ENCODE measurements around the gene NRG2. TPM values are rescaled to one million over a fixed set of nuclear protein-coding genes. Genes with fewer than 3 reads are reported as not detected.

The NRG2 gene
- total and polyA plus RNA-seq, 2 of the 4 experiments (the other 2 are of a cell fraction) = 0.18 TPM; not detected in 1

DNA sequence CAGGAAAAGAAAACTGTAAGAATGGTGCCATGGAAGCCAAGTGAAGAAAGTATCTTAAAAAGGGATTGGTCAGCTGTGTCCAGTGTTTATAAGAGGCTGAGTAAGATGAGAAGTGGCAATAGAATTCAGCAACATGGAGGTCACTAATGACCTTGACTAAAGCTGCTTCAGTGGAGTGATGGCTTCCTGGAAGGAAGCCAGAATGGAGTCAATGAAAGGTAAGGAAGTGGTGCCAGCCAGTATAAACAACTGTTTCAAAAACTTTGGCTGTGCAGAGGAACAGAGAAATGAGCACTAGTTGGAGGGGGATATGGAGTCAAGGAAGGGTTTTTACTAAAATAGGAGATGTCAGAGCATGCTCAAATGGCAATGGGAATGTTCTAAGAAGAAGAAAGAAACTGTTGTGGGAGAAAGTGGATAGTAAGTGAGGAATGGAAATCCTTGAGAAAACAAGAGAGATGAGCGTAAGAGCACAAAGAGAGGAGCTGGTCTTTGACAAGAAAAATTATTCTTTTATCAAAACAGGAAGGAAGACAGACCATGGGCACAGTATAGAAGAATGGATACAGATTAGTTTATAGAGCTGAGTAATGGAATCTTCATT, 11.1 kb upstream of the NRG2 start:
- no peaks in the 10 kb centered on the region for H3K79me1 ChIP-seq (ENCODE audit: low read depth in 1 of 2, low read length in 2 of 2)
- H3K9ac ChIP-seq (ENCODE audit: low read depth, low read length) = no peak overlapping the region
- H2BK5ac ChIP-seq (ENCODE audit: low read depth, low read length, poor library complexity, severe bottlenecking) = no peak overlapping the region
- no CpG with 5 or more reads among the region's 1 CpG for WGBS, 2 experiments (ENCODE audit: extremely low coverage in 2 of 2, insufficient read length in 1 of 2)
- no peak overlapping the region for H2AK5ac ChIP-seq (ENCODE audit: low read depth, low read length)
- in situ Hi-C loops (cut with MboI; ENCODE audit: low sequenced_read_pairs) (no loop called here), intact Hi-C loops (cut with micrococcal nuclease) (no loop called here), dilution Hi-C loops (cut with HindIII; ENCODE audit: low sequenced_read_pairs, unreplicated experiment) (no loop called here)
- no peaks in the 10 kb centered on the region for H3K4me1 ChIP-seq (ENCODE audit: control insufficient read depth, insufficient read depth, low read length)
- no peak overlapping the region for H3K4me3 ChIP-seq (ENCODE audit: insufficient read depth, low read depth, low read length)
- no peak overlapping the region for H4K91ac ChIP-seq (ENCODE audit: insufficient read depth, low read depth, low read length)
- ChIA-PET CTCF (interaction anchor here (0.6 kb wide), 1 partner anchor 20 kb away, joined by 4 read pairs; no protein-coding TSS in a partner anchor), POLR2A (ENCODE audit: unreplicated experiment) (no interaction called here)
- H3K56ac ChIP-seq (ENCODE audit: extremely low read depth, insufficient read depth, low read length) = no peak overlapping the region
- H3K9me1 ChIP-seq (ENCODE audit: insufficient read depth, low read length) = no peaks in the 10 kb centered on the region
- H3K27me3 ChIP-seq (ENCODE audit: control insufficient read depth, insufficient read depth, low read length) = peaks cover 39% of the 10 kb centered on the region
- DNase-seq (no peak), ATAC-seq (ENCODE audit: low read depth) (no peak)
- H2BK15ac ChIP-seq (ENCODE audit: low read depth, low read length) = no peak overlapping the region
- no peaks in the 10 kb centered on the region; the same call in 1 of the 2 replicates for H3K9me3 ChIP-seq (ENCODE audit: control insufficient read depth, insufficient read depth, low read length)
- no peak overlapping the region for H3K4me2 ChIP-seq (ENCODE audit: low read depth, low read length)
- no peak overlapping the region for H3K14ac ChIP-seq (replicated peaks; ENCODE audit: low read depth, low read length)
- no peak overlapping the region for H3K18ac ChIP-seq (ENCODE audit: low read depth, low read length)
- H2BK20ac ChIP-seq (ENCODE audit: low read depth, low read length) = no peak overlapping the region
- BruUV-seq (replicated peaks) = no TSS peak
- H3K4ac ChIP-seq (ENCODE audit: low read depth, low read length) = no peak overlapping the region
- no peak overlapping the region for H4K8ac ChIP-seq (ENCODE audit: low read depth in 2 of 2, low read length in 2 of 2)
- no peaks in the 10 kb centered on the region for H4K20me1 ChIP-seq (ENCODE audit: insufficient read depth, low read length)
- H3K23ac ChIP-seq (ENCODE audit: low read depth, low read length) = no peak overlapping the region
- no peak overlapping the region for H2BK120ac ChIP-seq (ENCODE audit: low read depth, low read length)
- no peaks in the 10 kb centered on the region for H3K36me3 ChIP-seq (ENCODE audit: control insufficient read depth, insufficient read depth, low read length)
- no peak overlapping the region for H3K27ac ChIP-seq (ENCODE audit: insufficient read depth, low read length)
- no peak for TF ChIP-seq POLR2A (IDR thresholded peaks at IDR 0.05; ENCODE audit: low read depth, low read length)
- TF ChIP-seq MXI1 (IDR thresholded peaks at IDR 0.05; ENCODE audit: borderline replicate concordance, low read depth, low read length) = no peak
- TF ChIP-seq CHD1 (IDR thresholded peaks at IDR 0.05; ENCODE audit: low read depth, low read length) = no peak
- TF ChIP-seq, protein P1, sequence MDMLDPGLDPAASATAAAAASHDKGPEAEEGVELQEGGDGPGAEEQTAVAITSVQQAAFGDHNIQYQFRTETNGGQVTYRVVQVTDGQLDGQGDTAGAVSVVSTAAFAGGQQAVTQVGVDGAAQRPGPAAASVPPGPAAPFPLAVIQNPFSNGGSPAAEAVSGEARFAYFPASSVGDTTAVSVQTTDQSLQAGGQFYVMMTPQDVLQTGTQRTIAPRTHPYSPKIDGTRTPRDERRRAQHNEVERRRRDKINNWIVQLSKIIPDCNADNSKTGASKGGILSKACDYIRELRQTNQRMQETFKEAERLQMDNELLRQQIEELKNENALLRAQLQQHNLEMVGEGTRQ (IDR thresholded peaks at IDR 0.05; ENCODE audit: low read depth, low read length) = no peak
- TF ChIP-seq, protein P2, sequence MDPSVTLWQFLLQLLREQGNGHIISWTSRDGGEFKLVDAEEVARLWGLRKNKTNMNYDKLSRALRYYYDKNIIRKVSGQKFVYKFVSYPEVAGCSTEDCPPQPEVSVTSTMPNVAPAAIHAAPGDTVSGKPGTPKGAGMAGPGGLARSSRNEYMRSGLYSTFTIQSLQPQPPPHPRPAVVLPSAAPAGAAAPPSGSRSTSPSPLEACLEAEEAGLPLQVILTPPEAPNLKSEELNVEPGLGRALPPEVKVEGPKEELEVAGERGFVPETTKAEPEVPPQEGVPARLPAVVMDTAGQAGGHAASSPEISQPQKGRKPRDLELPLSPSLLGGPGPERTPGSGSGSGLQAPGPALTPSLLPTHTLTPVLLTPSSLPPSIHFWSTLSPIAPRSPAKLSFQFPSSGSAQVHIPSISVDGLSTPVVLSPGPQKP (IDR thresholded peaks at IDR 0.05; ENCODE audit: borderline replicate concordance, low read depth, low read length) = no peak
- TF ChIP-seq MAZ (IDR thresholded peaks at IDR 0.05; ENCODE audit: borderline replicate concordance, low read depth, low read length) = no peak
- no peak for TF ChIP-seq RAD21 (IDR thresholded peaks at IDR 0.05; ENCODE audit: low read length)
- TF ChIP-seq, protein P3, sequence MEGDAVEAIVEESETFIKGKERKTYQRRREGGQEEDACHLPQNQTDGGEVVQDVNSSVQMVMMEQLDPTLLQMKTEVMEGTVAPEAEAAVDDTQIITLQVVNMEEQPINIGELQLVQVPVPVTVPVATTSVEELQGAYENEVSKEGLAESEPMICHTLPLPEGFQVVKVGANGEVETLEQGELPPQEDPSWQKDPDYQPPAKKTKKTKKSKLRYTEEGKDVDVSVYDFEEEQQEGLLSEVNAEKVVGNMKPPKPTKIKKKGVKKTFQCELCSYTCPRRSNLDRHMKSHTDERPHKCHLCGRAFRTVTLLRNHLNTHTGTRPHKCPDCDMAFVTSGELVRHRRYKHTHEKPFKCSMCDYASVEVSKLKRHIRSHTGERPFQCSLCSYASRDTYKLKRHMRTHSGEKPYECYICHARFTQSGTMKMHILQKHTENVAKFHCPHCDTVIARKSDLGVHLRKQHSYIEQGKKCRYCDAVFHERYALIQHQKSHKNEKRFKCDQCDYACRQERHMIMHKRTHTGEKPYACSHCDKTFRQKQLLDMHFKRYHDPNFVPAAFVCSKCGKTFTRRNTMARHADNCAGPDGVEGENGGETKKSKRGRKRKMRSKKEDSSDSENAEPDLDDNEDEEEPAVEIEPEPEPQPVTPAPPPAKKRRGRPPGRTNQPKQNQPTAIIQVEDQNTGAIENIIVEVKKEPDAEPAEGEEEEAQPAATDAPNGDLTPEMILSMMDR (conservative IDR thresholded peaks at IDR 0.05; ENCODE audit: low read depth, low read length) = no peak
- TF ChIP-seq NFE2L2 (IDR thresholded peaks at IDR 0.05; ENCODE audit: low read depth, low read length) = no peak
- TF ChIP-seq RFX5 (IDR thresholded peaks at IDR 0.05; ENCODE audit: low read depth, low read length) = no peak
- TF ChIP-seq CEBPB (IDR thresholded peaks at IDR 0.05; ENCODE audit: low read depth, low read length) = no peak
- TF ChIP-seq BHLHE40 (IDR thresholded peaks at IDR 0.05; ENCODE audit: low read depth, low read length) = no peak
- no peak for TF ChIP-seq FOS (IDR thresholded peaks at IDR 0.05; ENCODE audit: low read depth, low read length)
- TF ChIP-seq SMC3 (IDR thresholded peaks at IDR 0.05; ENCODE audit: low read depth, low read length) = no peak
- TF ChIP-seq RCOR1 (IDR thresholded peaks at IDR 0.05; ENCODE audit: insufficient replicate concordance, low read length) = no peak
- TF ChIP-seq MAFK (IDR thresholded peaks at IDR 0.05; ENCODE audit: low read depth, low read length) = no peak
- H2AFZ ChIP-seq (replicated peaks; ENCODE audit: low read length, poor library complexity) = no peak overlapping the region
- no peak overlapping the region for H2AK9ac ChIP-seq (replicated peaks; ENCODE audit: low read depth, low read length, poor library complexity)
- no peak overlapping the region for H4K5ac ChIP-seq (ENCODE audit: low read depth, low read length)

Measured in IMR-90 (cell line).